Panc1 (cell line): Measurements from ENCODE around the gene MET. TPM values are rescaled to one million over a fixed set of nuclear protein-coding genes. Genes with fewer than 3 reads are reported as not detected.

Experiments
- ATAC-seq: fragments of 200-7000 bp; cut with Tn5 transposase; 2 replicates; pipeline ENCODE4 v1.9.1; 2020; ENCODE audit warnings: mild to moderate bottlenecking, moderate library complexity
- BruUV-seq: library from RNA; stranded (reverse); fragments of 400-500 nt; replicated peaks from 2 replicates; lab custom pipeline; 2021; lab: Mats Ljungman, UMichigan
- CTCF ChIA-PET: fragments of 300-600 bp; sonication (Branson Sonifier 250); formaldehyde crosslinking; loops from one replicate; lab custom pipeline; 2022; ENCODE audit warnings: antibody characterized with exemption; lab: Charles Lee
- POLR2A ChIA-PET: fragments of 300-600 bp; sonication (Branson Sonifier 250); formaldehyde crosslinking; loops from one replicate; lab custom pipeline; 2022; ENCODE audit warnings: antibody characterized with exemption; lab: Charles Lee
- DNase-seq: peaks from one replicate; pipeline ENCODE4 v3.0.0-alpha.2; 2010; ENCODE audit warnings: low read depth, low spot score
- H3K27ac ChIP-seq: 2 replicates; pipeline ENCODE4 v1.5.1; 2011; ENCODE audit warnings: mild to moderate bottlenecking, low read length, inconsistent platforms
- H3K27me3 ChIP-seq: fragments of 200-500 bp; sonication (Bioruptor generic); 2 replicates; pipeline ENCODE4 v1.6.0; 2014; ENCODE audit warnings: low read length, inconsistent platforms; ENCODE audit not compliant: control insufficient read depth, insufficient read depth
- H3K36me3 ChIP-seq: fragments of 200-500 bp; sonication (Bioruptor generic); 2 replicates; pipeline ENCODE4 v1.5.1; 2014; ENCODE audit warnings: inconsistent platforms, mild to moderate bottlenecking, low read length, moderate library complexity; ENCODE audit not compliant: control insufficient read depth, insufficient read depth
- H3K4me1 ChIP-seq: 2 replicates; pipeline ENCODE4 v1.5.1; 2011; ENCODE audit warnings: inconsistent platforms, mild to moderate bottlenecking, low read length, moderate library complexity; ENCODE audit not compliant: control insufficient read depth, insufficient read depth
- H3K4me3 ChIP-seq, 2 experiments: 2 replicates each; pipeline ENCODE4 v1.5.1; 2011 to 2012; ENCODE audit warnings: low read depth in 2 of 2, low read length in 2 of 2, mild to moderate bottlenecking in 2 of 2, inconsistent platforms in 1 of 2, moderate library complexity in 1 of 2
- H3K9me3 ChIP-seq: fragments of 200-500 bp; sonication (Bioruptor generic); 2 replicates; pipeline ENCODE4 v1.5.1; 2014; ENCODE audit warnings: low read depth, mild to moderate bottlenecking, inconsistent platforms, low read length, moderate library complexity; ENCODE audit not compliant: control insufficient read depth, insufficient read depth
- CTCF ChIP-seq: fragments of 450-650 bp; IDR thresholded peaks from 2 replicates; pipeline ENCODE4 v1.5.1; 2017; ENCODE audit warnings: mild to moderate bottlenecking
- POLR2AphosphoS5 ChIP-seq: IDR thresholded peaks from 2 replicates; pipeline ENCODE4 v1.6.1; 2012; ENCODE audit warnings: mild to moderate bottlenecking, low read depth, low read length, moderate library complexity
- REST ChIP-seq, 2 experiments: IDR thresholded peaks; 2 replicates each; pipeline ENCODE4 v1.6.1; 2011 to 2012; ENCODE audit warnings: low read depth in 2 of 2, control low read depth in 1 of 2, low read length in 1 of 2, mild to moderate bottlenecking in 1 of 2, moderate library complexity in 1 of 2; ENCODE audit not compliant: insufficient read depth in 1 of 2
- SIN3A ChIP-seq: IDR thresholded peaks from 2 replicates; pipeline ENCODE4 v1.6.1; 2012; ENCODE audit warnings: low read depth, mild to moderate bottlenecking, low read length, moderate library complexity, borderline replicate concordance; ENCODE audit not compliant: insufficient read depth
- TCF7L2 ChIP-seq: IDR thresholded peaks from 2 replicates; pipeline ENCODE4 v1.6.1; 2011; ENCODE audit warnings: mild to moderate bottlenecking, low read depth, low read length, inconsistent platforms
- in situ Hi-C: cut with HindIII; loops from 2 replicates; pipeline ENCODE4 v1.10.0; 2016; ENCODE audit warnings: low sequenced_read_pairs, low pct_unique_long_range_greater_than_20kb
- intact Hi-C: fragments of 100-400 bp; cut with micrococcal nuclease; formaldehyde crosslinking; loops from one replicate; pipeline ENCODE4 v1.10.0; 2022; ENCODE audit not compliant: unreplicated experiment
- total RNA-seq: library from RNA; stranded (reverse); gene quantifications from one replicate; pipeline ENCODE4 v1.2.1, GENCODE V29; 2021; ENCODE audit not compliant: unreplicated experiment

The MET gene
- total RNA-seq, 1 experiment from 2014 or later, result 103 TPM

GRCh38 chr7:116832692-116833091, 160.7 kb downstream of the MET start:
- H3K4me3 ChIP-seq, result no peak overlapping the region
- ATAC-seq (no peak), DNase-seq (no peak)
- no peaks in the 10 kb centered on the region for H3K9me3 ChIP-seq
- ChIA-PET CTCF (no interaction called here), POLR2A (no interaction called here)
- intact Hi-C loops (no loop called here), in situ Hi-C loops (no loop called here)
- no TSS peak for BruUV-seq
- H3K27ac ChIP-seq, result no peak overlapping the region
- H3K36me3 ChIP-seq, result no peaks in the 10 kb centered on the region
- no peak for TF ChIP-seq REST (IDR thresholded peaks at IDR 0.05; ENCODE audit: insufficient read depth in 1 of 2, low read depth in 2 of 2, low read length in 1 of 2)
- TF ChIP-seq CTCF, result no peak
- TF ChIP-seq POLR2AphosphoS5, result no peak
- TF ChIP-seq SIN3A, result no peak
- TF ChIP-seq TCF7L2, result no peak
- no peaks in the 10 kb centered on the region for H3K27me3 ChIP-seq
- 0 out of 2 replicates have a peak, but pooled peaks cover 2% of the 10 kb centered on the region for H3K4me1 ChIP-seq

- Histone ChIP-seq H3K36me3 (no peaks in the 10 kb centered on the region), H3K4me3 (no peak overlapping the region), H3K27me3 (no peaks in the 10 kb centered on the region), H3K27ac (no peak overlapping the region), H3K9me3 (no peaks in the 10 kb centered on the region), H3K4me1 (no peaks in the 10 kb centered on the region)
- DNase-seq, result no peak
- ATAC-seq, result no peak
- intact Hi-C loops, result no loop called here
- ChIA-PET CTCF (no interaction called here), POLR2A (no interaction called here)
- TF ChIP-seq POLR2AphosphoS5, result no peak
- no peak for TF ChIP-seq REST (IDR thresholded peaks at IDR 0.05; ENCODE audit: insufficient read depth in 1 of 2, low read depth in 2 of 2, low read length in 1 of 2)
- no peak for TF ChIP-seq SIN3A
- BruUV-seq, result no TSS peak
- in situ Hi-C loops, result no loop called here
Observed at GRCh38 chr7:116834815-116835504, 163.0 kb downstream of the MET start.
